Hematopoietic multipotent progenitor cell treated with erythropoietin and hydrocortisone succinate and interleukin-3 and kit ligand, for 4 days (in vitro differentiated cells): ENCODE results near the gene ADGRF3.
"Not testable (repeated sequence)": the region's sequence is repeated elsewhere in the genome, so short reads cannot be mapped to it uniquely, and the experiment has no call there.

ENCODE experiments used
- DNase-seq: peaks from one replicate; pipeline ENCODE4 v3.0.0-alpha.2; 2015

The ADGRF3 gene, protein sequence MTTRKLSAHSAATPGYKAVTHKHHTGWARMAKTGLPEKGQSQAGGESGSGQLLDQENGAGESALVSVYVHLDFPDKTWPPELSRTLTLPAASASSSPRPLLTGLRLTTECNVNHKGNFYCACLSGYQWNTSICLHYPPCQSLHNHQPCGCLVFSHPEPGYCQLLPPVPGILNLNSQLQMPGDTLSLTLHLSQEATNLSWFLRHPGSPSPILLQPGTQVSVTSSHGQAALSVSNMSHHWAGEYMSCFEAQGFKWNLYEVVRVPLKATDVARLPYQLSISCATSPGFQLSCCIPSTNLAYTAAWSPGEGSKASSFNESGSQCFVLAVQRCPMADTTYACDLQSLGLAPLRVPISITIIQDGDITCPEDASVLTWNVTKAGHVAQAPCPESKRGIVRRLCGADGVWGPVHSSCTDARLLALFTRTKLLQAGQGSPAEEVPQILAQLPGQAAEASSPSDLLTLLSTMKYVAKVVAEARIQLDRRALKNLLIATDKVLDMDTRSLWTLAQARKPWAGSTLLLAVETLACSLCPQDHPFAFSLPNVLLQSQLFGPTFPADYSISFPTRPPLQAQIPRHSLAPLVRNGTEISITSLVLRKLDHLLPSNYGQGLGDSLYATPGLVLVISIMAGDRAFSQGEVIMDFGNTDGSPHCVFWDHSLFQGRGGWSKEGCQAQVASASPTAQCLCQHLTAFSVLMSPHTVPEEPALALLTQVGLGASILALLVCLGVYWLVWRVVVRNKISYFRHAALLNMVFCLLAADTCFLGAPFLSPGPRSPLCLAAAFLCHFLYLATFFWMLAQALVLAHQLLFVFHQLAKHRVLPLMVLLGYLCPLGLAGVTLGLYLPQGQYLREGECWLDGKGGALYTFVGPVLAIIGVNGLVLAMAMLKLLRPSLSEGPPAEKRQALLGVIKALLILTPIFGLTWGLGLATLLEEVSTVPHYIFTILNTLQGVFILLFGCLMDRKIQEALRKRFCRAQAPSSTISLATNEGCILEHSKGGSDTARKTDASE

DNA sequence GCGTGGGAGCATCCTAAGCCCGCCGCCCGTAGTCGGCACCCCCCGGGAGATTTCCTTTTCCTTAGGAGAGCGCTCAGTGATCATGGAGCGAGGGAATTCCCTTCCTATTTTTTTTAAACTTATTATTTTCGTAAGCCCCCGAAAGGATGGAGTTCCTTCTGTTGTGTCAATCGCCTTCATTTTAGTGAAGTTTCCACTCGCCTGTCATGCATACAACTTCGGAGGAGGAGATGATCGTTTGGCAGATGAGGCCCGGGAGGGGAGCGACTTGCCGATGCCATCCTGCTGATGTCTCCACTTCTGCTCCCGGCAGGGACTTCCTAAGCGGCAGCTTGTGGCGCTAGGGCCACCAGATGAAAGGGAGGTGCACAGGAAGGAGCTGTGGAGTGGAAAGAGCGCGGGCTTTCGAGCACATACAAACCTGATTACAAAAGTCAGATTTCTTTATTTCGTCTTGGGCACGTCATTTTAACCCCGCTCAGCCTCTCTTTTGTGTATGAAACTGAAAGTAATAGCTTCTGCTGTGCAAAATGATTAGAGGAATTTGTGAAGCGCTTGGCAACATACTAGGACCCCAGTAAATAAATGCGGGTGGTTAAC lies at the start of gene ADGRF3:
Gene ADGRF3, minus strand, starts transcription at position 336 of the 600 bp plus-strand sequence. CDS start 555 bp downstream, outside the sequence.
- DNase-seq, result peak; percentile 84

DNA sequence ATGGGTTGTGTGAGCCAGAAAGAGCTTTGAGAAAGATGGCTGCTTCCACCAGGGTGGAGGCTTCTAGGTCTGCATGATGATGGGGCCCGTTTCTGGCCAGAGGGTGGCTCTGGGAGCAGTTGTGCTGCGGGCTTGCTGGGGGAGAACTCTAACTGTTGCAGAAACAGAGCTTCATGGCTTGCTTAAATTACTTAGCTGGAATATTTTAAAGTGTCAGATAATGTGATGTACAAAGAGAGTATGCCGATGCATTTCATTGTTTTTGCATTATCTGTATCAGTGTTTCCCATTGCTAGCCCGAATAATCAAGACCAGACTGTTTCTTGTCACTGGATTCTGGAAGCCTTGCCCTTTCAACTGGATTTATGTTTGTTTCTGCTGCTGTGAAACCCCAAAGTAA lies 48.8 kb upstream of the ADGRF3 start:
- no peak for DNase-seq

DNA sequence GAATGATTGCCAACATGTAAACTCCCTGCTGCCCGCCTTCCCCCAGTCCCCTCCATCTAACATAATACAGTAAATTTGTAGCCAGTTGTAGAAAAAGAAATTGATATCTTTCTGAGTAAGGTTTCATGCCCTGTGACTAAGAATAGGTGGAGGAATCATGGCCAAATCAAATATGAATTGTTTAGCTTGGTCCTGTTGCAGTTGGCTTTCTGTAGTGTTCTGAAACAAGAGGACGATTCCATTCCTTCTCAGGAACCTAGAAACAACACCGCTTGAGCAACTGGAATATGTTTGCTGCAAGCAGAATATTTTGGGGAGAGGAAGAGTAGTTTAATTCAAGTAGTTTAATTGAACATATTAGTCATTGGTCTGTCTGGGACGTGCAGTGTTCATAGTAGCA lies 48.1 kb upstream of the ADGRF3 start:
- no peak for DNase-seq

DNA sequence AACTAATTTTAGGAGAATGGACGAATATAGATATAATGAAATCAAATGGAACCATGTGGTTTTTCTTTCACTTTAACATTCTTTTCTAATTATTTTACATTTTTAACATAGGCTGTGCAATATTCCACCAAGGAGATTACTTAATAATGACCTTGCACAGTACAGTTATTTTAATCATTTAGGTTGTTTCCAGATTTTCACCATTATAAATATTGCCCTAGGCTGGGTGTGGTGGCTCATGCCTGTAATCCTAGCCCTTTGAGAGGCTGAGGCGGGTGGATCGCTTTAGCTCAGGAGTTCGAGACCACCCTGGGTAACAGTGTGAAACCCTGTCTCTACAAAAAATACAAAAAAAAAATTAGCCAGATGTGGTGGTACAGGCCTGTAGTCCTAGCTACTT lies 40.6 kb upstream of the ADGRF3 start:
- DNase-seq, result no peak

DNA sequence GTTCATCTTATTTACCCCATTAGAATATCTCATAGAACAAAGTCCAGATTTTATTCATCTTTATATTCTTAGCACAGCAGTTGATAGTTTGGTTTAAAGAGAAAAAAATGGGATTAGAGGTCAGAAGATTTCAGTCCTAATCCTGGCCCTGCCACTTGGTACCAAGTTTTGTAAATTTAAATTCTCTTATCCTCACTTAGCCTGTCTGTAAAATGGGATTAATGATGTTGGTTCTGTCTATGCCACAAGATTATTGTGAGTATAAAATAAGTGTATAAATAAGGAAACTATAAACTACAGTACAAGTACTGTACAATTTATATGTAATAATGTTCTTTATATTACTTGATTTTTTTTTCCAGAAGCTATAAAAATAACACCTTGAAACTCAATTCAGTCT lies 38.0 kb upstream of the ADGRF3 start:
- DNase-seq, result no peak

DNA sequence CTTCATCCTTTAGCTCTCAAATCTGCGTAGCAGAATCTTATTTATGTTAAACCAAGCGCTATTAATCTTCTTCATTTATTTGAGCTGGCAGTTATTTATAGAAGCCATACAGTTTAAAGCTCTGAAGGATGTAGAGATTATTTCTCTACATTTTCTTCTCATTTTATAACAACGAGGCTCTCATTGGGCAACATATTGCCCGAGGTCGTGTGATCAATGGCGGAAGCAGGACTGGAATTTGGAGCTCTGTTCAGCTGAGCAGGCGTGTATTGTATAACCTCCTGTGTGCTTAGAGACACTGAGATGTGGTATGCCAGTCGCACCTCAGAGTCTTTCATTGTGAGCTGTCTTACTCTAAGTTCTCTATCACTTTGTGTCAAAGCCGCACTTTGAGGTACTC lies 37.6 kb upstream of the ADGRF3 start:
- DNase-seq, result no peak

DNA sequence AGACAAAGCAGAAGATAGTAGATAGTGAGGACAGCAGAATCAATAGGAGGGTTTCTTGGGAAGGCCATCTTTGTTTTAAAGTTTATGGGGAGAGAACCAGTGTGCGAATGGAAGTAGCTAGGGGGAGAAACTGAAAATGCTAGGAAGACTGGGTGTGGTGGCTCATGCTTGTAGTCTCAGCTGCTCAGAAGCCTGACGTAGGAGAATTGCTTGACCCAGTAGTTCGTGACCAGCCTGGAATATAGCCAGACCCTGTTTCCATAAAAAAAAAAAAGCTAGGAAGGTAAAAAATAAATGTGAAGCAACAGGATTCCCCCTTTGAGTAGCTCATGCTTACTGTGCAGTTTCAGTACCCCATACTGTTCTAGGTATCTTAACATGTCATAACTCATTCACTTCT lies 36.0 kb upstream of the ADGRF3 start:
- no peak for DNase-seq

DNA sequence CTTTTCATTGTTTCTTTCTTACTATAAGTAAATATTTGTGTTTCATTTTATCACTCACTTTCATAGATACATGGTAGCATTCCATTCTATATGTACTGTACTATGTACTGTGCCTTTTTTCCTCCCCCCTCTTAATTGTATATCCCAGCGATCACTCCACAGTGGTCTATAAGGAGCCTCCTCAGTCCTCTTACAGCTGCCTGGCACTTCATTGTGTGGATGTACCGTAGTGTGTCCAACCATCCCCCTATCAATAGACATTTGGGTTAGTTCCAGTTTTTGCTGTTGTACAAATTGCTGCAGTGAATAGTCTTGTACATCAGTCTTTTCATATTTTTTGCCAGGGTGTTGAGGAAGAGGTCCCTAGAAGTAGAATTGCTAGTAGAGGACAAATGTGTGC lies 33.7 kb upstream of the ADGRF3 start:
- DNase-seq, result no peak

DNA sequence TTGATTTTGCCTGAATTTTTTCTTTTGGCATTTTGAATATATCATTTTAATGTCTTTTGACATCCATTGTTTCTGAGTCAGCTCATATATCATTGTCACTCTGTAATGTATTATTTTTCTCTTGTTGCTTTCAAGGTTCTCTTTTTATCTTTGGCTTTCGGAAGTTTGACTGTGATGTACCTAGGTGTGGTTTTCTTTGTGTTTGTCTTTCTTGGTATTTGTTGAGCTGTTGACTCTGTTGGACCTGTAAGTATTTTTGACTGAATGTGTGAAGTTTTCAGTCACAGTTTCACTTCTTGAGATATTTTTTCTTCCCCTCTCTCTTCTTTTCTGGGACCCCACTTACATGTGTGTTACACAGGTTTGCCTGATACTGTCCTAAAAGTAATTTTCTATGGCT lies 30.2 kb upstream of the ADGRF3 start:
- DNase-seq, result no peak

DNA sequence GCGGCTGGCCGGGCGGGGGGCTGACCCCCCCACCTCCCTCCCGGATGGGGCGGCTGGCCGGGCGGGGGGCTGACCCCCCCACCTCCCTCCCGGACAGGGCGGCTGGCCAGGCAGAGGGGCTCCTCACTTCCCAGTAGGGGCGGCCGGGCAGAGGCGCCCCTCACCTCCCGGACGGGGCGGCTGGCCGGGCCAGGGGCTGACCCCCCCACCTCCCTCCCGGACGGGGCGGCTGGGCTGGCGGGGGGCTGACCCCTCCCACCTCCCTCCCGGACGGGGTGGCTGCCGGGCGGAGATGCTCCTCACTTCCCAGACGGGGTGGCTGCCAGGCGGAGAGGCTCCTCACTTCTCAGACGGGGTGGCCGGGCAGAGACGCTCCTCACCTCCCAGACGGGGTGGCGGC lies 24.3 kb upstream of the ADGRF3 start:
- DNase-seq, result not testable (repeated sequence)

DNA sequence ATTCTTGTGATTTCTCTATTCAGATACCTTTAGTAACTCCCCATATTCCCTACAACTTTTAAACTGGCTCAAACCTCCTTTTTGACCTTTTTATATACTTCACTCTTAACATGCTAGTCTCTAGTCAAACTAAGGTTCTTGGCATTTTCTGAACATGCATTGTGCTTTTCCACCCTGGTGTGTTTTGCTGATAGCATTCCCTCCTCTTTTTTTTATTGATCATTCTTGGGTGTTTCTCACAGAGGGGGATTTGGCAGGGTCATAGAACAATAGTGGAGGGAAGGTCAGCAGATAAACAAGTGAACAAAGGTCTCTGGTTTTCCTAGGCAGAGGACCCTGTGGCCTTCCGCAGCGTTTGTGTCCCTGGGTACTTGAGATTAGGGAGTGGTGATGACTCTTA lies 23.1 kb upstream of the ADGRF3 start:
- not testable (repeated sequence) for DNase-seq

DNA sequence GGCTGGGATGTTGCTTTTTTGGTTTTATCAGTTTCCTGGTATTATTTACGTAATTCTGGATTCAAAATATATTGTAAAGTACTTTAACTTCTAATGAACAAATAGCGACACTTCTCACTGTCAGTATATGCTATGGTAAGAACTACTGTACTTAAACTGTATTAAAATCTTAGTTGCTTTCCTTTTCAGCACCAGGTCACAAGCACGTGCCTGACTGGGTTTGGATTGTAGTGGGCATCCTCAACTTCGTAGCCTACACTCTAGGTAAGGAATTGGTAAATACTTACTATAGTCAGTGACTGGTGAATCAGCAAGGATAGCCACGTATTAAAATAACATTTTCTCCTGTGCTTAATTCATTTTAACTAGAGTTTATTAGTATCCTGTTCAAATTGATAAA lies 20.4 kb upstream of the ADGRF3 start:
- DNase-seq, result no peak

DNA sequence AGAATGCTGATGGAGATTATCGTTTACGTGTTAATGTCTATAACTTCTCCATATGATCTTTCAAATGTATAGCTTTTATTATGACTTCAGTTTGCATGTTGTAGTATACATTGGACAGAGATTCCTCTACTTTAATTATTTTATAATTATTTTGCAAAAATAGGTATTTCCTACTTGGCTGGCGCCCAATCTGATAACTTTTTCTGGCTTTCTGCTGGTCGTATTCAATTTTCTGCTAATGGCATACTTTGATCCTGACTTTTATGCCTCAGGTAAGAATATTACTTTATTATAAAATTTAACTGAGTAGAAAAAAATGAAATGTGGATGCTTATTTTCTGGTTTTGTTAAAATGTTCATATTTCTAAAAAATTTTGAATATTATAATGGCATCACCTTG lies 18.1 kb upstream of the ADGRF3 start:
- DNase-seq, result no peak

DNA sequence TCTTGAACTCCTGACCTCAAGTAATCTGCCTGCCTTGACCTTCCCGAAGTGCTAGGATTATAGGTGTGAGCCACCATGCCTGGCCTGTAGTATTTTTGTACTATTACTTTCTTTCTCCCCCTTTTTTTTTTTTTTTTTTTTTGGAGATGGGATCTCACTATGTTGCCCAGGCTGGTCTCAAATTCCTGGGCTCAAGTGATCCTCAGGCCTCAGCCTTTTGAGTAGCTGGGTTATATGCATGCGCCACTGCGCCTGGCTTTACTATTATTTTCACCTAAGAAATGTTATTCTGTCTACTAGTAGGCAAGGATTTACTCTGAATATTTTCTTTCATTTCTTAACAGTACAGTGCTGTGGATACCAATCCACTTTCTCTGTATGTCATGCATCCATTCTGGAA lies 17.4 kb upstream of the ADGRF3 start:
- DNase-seq, result no peak

DNA sequence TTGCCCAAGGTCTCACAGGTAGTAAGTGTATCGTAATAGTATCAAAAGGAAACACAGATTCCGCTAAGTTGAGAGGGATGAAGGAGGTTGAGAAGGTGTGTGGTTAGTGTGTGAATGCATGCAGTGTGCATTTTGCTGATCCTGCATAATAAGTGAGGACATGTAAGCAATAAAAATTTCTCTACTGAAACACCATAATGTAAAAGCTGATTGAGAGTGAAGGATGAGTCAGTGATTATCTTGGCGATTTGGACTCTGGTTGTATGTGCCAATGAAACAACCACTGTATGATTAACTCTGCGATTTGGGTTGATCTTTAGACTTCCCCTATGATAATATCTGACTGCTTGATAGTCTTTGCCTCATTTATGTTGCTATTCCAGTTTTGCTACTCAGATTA lies 16.7 kb upstream of the ADGRF3 start:
- peak; percentile 70 for DNase-seq

DNA sequence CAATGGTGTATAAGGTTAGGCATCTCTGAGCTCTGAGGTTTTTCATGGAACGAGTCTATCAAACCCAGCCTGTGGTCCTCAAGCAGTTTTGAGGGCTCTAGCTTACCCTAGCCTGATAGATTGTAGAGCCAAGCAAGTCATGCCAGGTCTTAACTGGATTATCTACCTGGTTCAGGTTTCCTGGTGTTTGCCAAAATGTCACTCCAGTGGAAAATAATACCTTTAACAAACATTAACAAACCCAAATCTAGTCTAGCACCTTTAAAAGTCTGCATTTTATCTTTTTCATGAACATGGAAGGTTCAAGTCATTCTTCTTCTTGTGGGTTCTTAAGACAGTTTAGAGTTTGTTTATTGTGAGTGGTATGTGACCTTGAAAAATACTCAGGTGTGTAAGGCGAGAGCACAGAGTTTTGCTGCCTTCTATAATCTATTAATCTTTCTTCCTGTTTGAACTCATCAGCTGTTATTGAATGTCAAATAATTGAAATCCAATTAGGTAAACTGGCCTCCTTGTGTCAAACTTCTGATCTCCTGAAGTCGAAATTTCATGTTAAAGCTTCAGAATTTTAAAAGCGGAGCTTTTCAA lies 13.4 kb upstream of the ADGRF3 start:
- peak; percentile 7 for DNase-seq

DNA sequence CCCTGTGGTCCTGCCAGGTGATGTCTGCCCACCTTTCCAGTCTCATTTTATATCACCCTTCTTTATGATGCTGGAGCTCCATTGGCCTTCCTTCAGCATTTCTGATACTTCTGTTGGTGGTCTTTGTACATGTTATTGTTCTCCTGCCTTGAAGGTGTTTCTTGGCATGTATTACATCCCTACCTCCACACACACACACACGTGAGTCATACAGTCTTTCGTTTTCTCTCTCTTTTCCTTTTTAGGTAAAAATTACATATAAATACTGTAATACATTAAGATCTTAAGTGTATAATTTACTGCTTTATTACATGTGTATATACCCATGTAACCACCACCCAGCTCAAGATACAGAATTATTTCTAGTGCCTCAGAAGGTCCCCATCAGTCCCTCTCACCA lies 10.2 kb upstream of the ADGRF3 start:
- no peak for DNase-seq

DNA sequence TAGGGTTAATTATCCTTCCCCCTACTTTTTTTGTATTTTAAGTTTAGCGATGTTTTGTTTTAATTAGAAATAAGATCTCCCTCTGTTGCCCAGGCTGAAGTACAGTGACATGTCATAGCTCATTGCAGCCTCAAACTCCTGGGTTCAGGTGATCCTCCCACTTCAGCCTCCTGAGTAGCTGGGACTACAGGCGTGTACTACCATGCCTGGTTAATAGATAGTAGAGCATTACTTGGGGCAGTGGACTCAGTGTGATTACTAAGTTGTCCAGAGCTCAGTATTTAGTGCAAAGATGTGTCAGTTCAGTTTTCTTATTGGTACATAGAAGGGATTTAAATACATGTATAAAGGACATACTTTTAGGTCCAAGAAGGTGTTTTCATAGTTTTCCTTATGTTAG lies 9.5 kb upstream of the ADGRF3 start:
- DNase-seq, result no peak

DNA sequence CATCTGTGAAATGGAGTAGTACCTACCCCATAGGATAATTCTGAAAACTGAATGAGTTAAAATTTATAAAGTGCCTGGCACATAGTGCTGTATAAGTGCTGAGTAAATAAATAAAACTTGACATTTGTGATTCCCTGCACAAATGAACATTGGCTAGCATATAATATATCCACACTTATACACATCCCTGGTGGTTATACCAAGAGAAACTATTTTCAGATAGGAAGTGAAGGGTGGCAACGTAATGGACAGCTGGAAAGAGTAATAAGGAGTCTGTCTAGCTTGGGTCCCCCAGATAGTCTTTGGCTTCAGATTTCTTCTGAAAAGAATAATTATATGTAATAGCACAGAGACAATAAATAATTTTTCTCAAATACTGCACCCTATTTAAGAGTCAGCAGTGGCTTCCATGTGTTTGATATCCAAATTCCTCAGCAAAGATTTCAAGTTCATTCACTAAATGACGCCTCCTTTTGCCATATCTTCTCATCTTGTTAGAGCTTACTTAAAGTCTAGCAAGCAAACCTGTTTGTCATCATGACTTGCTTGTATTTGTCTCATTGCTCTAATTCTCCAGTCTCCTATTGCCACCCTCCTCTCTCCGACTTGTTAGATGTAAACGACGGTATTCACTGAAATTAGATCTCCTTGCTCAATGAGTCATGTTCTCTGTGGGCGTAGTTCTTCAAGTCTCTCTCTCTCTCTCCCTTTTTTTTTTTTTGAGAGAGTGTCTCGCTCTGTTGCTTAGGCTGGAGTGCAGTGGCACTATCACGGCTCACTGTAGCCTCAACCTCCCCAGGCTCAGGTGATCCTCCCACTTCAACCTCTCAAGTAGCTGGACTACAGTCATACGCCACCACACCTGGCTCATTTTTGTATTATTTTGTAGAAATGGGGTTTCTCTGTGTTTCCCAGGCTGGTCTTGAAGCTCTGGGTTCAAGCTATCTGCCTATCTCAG lies 8.7 kb upstream of the ADGRF3 start:
- peak; percentile 67 for DNase-seq

DNA sequence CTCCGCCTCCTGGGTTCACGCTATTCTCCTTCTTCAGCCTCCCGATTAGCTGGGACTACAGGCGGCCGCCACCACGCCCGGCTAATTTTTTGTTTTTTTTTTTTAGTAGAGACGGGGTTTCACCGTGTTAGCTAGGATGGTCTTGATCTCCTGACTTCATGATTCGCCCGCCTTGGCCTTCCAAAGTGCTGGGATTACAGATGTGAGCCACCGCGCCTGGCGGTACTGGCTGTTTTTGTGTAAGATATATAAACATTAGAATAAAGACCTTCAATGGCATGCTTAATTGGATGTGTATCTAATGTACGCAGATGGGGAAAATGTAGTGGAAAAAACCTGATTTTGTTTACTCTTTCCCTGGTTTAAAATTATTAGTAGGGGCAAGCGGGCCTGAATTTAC lies 7.9 kb upstream of the ADGRF3 start:
- DNase-seq, result not testable (repeated sequence)

DNA sequence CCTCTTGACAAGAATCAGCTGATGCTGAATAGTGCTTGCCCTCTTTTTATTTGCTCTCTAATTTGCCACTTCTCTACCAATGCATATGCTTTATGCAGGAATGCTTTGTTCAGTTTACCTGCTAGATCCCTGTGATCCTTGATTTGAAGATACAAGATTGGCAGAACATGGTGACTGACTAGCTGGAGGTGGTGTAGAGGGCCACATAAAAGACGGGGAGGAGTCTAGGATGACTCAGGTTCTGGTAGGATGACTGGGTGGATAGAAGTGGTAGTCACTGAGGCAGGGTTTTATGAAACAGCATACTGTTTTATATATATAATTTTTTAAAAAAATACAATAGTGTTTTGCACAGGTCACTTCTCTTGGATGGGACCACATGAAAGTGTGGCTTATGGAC lies 6.3 kb upstream of the ADGRF3 start:
- no peak for DNase-seq
